Measurements from ENCODE around the gene LACC1. TPM values are rescaled to one million over a fixed set of nuclear protein-coding genes. Genes with fewer than 3 reads are reported as not detected.

LACC1 gene
- total RNA-seq, 4 donors from 2014 or later = 0.71 to 4.5 (median 1.7) TPM

GRCh38 chr13:43911871-43912270 lies 32.2 kb downstream of the LACC1 start:
- DNase-seq = no peak
- peaks cover 0 to 4% of the 10 kb centered on the region in 2 donors for H3K4me1 ChIP-seq
- ATAC-seq = no peak
- no peak overlapping the region for H3K27ac ChIP-seq
- H3K36me3 ChIP-seq = no peaks in the 10 kb centered on the region
- TF ChIP-seq CTCF (IDR thresholded peaks at IDR 0.05 in 4 of 5, conservative IDR thresholded peaks at IDR 0.05 in 1 of 5) (no peak), POLR2A (IDR thresholded peaks at IDR 0.05) (no peak)
- no peaks in the 10 kb centered on the region for H3K9me3 ChIP-seq
- intact Hi-C loops (cut with DNase I; ENCODE audit: low total_unique reads) (no loop called here), in situ Hi-C loops (cut with MboI; ENCODE audit: low sequenced_read_pairs in 4 of 4) (loop anchor here (25.0 kb wide), 6 partner anchors 125 to 1400 kb away; partner anchors contain the start of genes GPALPP1 (in 3 of the 4) and NUFIP1 (in 3 of the 4))
- H3K27me3 ChIP-seq = no peaks in the 10 kb centered on the region
- H3K4me3 ChIP-seq = no peak overlapping the region

- no peak overlapping the region for H3K4me3 ChIP-seq
- no peaks in the 10 kb centered on the region for H3K27me3 ChIP-seq
- in situ Hi-C loops (cut with MboI; ENCODE audit: low sequenced_read_pairs in 4 of 4) (loop anchor here (25.0 kb wide), 6 partner anchors 122 to 1397 kb away; partner anchors contain the start of genes GPALPP1 (in 3 of the 4) and NUFIP1 (in 3 of the 4)), intact Hi-C loops (cut with DNase I; ENCODE audit: low total_unique reads) (no loop called here)
- H3K4me1 ChIP-seq = peaks cover 0 to 4% of the 10 kb centered on the region in 2 donors
- no peaks in the 10 kb centered on the region for H3K36me3 ChIP-seq
- DNase-seq = no peak
- no peak for ATAC-seq
- no peak overlapping the region for H3K27ac ChIP-seq
- TF ChIP-seq CTCF (IDR thresholded peaks at IDR 0.05 in 4 of 5, conservative IDR thresholded peaks at IDR 0.05 in 1 of 5) = no peak
- TF ChIP-seq POLR2A (IDR thresholded peaks at IDR 0.05) = no peak
- no peaks in the 10 kb centered on the region for H3K9me3 ChIP-seq
These were observed 35.7 kb downstream of the LACC1 start for GRCh38 chr13:43915451-43915850.

GRCh38 chr13:43916828-43917227 lies 37.1 kb downstream of the LACC1 start:
- intact Hi-C loops (cut with DNase I; ENCODE audit: low total_unique reads) = no loop called here
- H3K27ac ChIP-seq = no peak overlapping the region
- TF ChIP-seq POLR2A (IDR thresholded peaks at IDR 0.05) (no peak), CTCF (IDR thresholded peaks at IDR 0.05 in 4 of 5, conservative IDR thresholded peaks at IDR 0.05 in 1 of 5) (no peak)
- no peak overlapping the region for H3K4me3 ChIP-seq
- ATAC-seq (no peak), DNase-seq (no peak)
- H3K9me3 ChIP-seq = no peaks in the 10 kb centered on the region
- no peaks in the 10 kb centered on the region for H3K27me3 ChIP-seq
- in situ Hi-C loops (cut with MboI; ENCODE audit: low sequenced_read_pairs in 4 of 4) = loop anchor here (25.0 kb wide), 6 partner anchors 120 to 1395 kb away; partner anchors contain the start of genes GPALPP1 (in 3 of the 4) and NUFIP1 (in 3 of the 4)
- H3K4me1 ChIP-seq = no peaks in the 10 kb centered on the region
- no peaks in the 10 kb centered on the region for H3K36me3 ChIP-seq

- DNase-seq (no peak), ATAC-seq (no peak)
- no peaks in the 10 kb centered on the region for H3K27me3 ChIP-seq
- in situ Hi-C loops (cut with MboI; ENCODE audit: low sequenced_read_pairs in 4 of 4) (loop anchor here (25.0 kb wide), 6 partner anchors 119 to 1394 kb away; partner anchors contain the start of genes GPALPP1 (in 3 of the 4) and NUFIP1 (in 3 of the 4)), intact Hi-C loops (cut with DNase I; ENCODE audit: low total_unique reads) (no loop called here)
- H3K27ac ChIP-seq = no peak overlapping the region
- H3K36me3 ChIP-seq = no peaks in the 10 kb centered on the region
- TF ChIP-seq POLR2A (IDR thresholded peaks at IDR 0.05) (no peak), CTCF (IDR thresholded peaks at IDR 0.05 in 4 of 5, conservative IDR thresholded peaks at IDR 0.05 in 1 of 5) (no peak)
- no peaks in the 10 kb centered on the region for H3K4me1 ChIP-seq
- H3K9me3 ChIP-seq = no peaks in the 10 kb centered on the region
- H3K4me3 ChIP-seq = no peak overlapping the region
These were observed 38.9 kb downstream of the LACC1 start for GRCh38 chr13:43918636-43919035.
